Skin epidermis (tissue), 12 donors: ENCODE results near the gene TPRG1.
A peak's percentile ranks its signal among the peaks of the same experiment; 100 is the strongest.
"Not testable (repeated sequence)": the region's sequence is repeated elsewhere in the genome, so short reads cannot be mapped to it uniquely, and the experiment has no call there.

Source experiments
- H3K27ac ChIP-seq, 21 experiments: fragments of 200-600 bp; sonication (generic) in 11 of 21; one replicate each; pipeline ENCODE4 v1.5.0; 2020; ENCODE audit warnings: mild to moderate bottlenecking in 3 of 21, inconsistent platforms in 2 of 21, moderate library complexity in 2 of 21
- H3K4me3 ChIP-seq, 7 experiments: fragments of 200-600 bp; sonication (generic) in 2 of 7; one replicate each; pipeline ENCODE4 v1.5.0; 2020; ENCODE audit warnings: inconsistent platforms in 2 of 7, mild to moderate bottlenecking in 2 of 7, moderate library complexity in 1 of 7

TPRG1 gene

DNA sequence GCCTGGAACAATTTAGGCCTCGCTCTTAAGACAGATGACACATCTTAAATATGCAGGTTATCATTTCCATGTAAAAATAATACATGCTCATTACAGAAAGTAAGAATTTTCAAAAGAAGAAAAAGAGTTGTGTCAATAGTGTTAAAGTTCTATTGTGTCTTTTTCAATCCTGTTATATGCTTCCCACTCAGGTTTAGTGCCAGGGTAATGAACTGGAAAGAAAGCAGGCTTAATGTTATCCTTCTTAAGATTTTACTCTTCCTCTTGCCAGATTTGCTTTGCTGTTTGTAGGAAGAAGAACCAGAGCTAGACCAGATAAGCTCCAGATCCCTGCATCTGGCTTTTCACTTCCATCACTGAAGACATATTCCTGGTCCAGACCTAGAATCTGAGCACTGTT, 128.6 kb downstream of the TPRG1 start:
- Histone ChIP-seq H3K4me3 (no peak overlapping the region), H3K27ac (no peak overlapping the region)

DNA sequence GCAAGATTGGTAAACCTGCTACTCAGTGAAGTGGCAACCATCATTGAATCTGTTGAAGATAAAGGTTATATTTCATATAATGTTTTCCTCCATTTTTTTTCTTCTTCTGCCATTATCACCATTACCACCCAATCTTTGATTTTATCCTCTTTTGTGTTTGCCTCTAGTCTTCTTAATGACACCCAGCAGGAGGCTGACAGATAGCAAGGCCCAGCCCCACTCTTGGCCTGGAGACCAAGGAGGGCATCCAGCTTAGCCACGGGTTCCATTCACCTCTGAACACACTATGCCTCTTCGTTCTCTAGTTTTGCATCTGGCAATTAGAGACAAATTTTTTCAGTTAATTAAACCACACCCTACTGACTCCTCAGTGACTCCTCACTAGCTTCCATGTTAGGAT, 129.7 kb downstream of the TPRG1 start:
- Histone ChIP-seq H3K4me3 (no peak overlapping the region), H3K27ac (peak overlapping the region in 1 of 21 experiments; percentile 15)

DNA sequence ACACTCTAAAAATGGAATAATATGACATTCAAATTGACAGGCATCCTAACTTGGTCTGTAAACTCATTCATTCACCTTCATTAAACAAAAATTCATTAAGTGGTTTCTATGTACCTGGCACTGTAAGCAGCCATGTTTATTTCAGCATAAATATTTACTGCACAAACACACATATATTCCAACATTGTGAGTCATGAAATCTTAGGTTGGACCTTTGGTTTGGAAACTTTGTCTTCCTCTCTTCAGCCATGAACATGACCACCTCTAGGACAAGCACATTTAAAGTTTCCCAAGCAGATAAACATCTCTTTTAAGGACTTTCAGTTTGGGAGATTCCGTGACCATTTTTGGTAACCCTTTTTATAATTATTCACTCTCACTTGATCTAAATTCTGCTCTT, 131.8 kb downstream of the TPRG1 start:
- Histone ChIP-seq H3K27ac (peak overlapping the region in 5 of 21 experiments; percentile 1 to 62 (median 25)), H3K4me3 (no peak overlapping the region)

DNA sequence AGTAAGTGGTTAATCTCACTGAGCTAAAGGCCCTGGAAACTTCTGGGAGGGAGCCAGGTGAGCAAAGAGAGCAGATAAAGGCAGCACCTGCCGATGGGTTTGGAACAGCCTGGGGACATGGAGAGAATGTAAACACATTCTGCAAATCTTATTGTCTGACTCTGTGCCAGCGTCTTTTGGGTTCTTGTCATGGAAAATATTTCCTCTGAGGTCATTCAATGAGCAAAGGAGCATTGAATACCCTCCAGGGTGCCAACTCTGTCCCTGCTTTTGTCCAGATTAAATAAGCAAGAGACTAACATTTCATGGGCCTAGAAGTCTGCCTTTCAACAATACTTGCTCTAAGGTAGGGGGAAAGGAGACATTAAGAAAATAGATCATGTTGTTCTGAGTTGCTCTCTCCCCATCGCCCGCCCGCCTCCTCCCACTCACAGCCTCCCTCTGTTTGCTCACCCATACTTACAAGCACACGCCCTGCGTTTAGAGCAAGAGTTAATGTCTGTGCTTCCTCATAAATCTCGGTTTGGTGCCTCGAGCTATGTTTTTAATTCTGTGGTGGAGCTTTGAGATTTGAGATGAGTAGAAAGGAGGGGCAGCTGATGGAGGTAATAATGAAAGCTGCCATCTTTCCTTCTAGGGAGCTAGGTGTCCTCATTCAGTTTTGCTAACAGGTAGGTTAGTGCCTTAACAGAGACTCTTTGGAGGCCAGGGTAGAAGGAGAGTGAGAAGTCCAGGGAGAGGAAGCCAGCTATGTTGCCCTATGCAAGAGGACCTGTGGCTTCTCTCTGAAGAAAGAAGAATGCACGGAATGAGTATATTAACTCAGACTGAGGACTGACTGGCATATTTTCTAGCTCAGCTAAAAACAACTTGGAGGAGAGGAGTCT, 132.9 kb downstream of the TPRG1 start:
- Histone ChIP-seq H3K27ac (peak overlapping the region in 12 of 21 experiments; percentile 0 to 73 (median 36)), H3K4me3 (no peak overlapping the region)

DNA sequence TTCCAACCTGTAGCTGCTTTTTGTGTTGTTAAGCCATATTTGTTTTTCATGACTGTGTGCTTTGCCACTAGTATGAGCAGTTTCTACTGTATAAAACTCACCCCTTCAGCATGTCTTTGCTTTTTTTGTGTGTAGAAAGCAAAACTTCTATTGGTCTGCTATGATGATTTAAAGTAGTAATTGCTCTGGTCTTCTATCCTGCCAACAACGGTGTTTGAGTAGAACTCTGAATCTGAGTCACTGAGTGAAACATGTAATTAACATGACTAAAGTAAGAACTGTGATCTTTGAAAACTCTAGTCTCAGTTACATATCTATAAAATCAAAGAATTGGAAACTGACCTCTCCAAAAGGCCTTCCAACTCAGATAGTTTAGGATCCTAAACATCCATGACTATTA, 133.6 kb downstream of the TPRG1 start:
- no peak overlapping the region for H3K4me3 ChIP-seq
- H3K27ac ChIP-seq = peak overlapping the region in 11 of 21 experiments; percentile 0 to 73 (median 33)

DNA sequence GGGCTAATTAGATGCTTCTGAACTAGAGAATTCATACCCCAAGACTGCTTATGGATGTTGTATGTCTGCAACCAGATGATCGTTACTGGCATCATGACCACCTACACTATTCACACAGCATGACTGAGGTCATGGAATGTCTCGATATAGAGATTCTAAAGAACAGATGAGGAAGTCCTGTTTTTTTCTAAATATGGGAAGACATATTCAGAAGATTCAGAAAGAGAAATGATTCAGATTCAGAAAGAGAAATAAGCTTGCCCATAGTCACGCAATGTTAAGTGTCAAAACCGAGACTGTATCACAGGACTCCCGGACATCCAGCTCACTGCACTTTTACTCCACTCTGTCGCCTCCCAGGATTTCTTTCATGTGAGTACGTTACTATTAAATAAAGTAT, 136.2 kb downstream of the TPRG1 start:
- Histone ChIP-seq H3K4me3 (no peak overlapping the region), H3K27ac (peak overlapping the region in 9 of 21 experiments; percentile 5 to 66 (median 29))

DNA sequence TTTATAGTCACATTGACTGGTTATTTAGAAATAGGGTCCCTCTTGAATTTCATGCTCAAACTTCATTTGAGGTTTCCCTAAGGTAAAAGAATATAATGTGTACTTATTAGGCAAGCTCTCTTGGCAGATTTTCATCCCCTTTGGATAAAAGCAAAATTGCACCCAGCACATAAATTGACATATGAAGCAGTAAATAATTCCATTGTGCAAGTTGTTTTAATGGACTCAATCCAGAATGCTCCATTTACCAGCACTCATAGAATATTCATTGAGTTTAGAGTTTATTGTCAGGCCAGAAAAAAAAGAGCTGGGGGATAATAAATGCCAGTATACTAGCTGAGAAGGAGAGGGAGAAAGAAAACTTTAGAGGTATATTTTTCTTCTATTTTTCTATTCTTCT, 136.8 kb downstream of the TPRG1 start:
- peak overlapping the region in 7 of 21 experiments; percentile 16 to 62 (median 37) for H3K27ac ChIP-seq
- no peak overlapping the region for H3K4me3 ChIP-seq

DNA sequence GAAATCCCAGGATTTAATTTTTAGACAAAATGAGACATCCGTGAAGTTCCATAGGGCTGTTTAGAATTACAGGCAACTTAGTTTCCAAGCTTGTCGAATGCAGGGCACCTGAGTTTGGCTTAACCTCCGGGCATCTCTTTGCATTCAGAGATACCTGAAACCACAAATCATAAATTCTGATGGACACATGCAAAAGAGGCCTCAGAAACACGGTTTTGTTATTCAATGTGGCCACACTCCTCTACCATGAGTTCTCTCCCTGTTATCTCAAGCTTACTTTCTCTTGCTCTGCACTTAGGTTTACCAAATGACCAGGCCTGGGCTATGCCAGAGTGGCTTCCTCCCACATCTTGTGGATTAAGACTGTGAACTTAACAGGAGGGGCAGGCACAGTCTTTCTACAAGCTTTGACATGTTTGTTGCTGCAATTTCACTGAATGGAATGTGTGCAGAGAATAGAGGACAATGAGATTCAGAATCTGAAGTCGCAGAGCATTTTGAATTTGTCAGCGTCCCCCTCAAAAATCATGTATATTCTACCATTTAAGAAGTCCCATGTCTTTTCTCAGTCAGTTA, 137.7 kb downstream of the TPRG1 start:
- Histone ChIP-seq H3K4me3 (no peak overlapping the region), H3K27ac (peak overlapping the region in 11 of 21 experiments; percentile 18 to 71 (median 51))

DNA sequence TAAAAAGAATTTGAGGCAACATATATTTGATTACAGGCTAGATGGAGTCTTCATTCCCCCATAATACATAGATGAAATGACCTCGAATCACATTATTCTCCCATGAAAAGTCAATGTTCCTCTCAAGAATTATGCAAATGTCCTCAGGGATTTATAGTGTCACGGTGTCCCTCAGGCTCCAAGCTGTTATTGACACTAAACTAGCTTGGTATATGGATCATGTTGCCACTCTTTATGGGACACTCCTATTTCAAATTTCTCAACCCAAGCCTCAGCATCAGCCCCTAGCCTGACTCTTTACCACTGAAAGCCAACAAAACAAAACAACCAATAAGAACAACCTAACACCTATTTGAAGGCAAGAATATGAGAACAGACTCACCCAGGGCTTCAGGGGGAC, 139.8 kb downstream of the TPRG1 start:
- H3K27ac ChIP-seq = no peak overlapping the region
- no peak overlapping the region for H3K4me3 ChIP-seq

DNA sequence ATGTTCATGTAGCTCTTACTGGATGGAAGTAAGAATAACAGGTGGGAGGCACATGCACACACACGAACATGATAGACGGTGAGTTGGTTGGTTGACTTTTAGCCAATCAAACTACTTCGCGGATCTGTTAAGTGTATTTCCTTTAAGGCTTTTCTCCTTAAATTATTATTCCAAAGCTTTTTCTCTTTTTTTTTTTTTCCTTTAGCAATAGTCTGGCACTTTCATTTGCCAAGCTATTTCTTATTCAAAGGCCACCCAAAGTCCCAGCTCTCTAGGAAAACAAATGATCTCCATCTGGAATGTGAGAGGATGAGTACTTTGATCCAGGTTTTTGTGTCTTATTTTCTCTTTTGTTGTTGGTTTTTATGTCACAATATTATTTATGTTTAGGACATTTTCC, 141.1 kb downstream of the TPRG1 start:
- no peak overlapping the region for H3K4me3 ChIP-seq
- H3K27ac ChIP-seq = no peak overlapping the region

DNA sequence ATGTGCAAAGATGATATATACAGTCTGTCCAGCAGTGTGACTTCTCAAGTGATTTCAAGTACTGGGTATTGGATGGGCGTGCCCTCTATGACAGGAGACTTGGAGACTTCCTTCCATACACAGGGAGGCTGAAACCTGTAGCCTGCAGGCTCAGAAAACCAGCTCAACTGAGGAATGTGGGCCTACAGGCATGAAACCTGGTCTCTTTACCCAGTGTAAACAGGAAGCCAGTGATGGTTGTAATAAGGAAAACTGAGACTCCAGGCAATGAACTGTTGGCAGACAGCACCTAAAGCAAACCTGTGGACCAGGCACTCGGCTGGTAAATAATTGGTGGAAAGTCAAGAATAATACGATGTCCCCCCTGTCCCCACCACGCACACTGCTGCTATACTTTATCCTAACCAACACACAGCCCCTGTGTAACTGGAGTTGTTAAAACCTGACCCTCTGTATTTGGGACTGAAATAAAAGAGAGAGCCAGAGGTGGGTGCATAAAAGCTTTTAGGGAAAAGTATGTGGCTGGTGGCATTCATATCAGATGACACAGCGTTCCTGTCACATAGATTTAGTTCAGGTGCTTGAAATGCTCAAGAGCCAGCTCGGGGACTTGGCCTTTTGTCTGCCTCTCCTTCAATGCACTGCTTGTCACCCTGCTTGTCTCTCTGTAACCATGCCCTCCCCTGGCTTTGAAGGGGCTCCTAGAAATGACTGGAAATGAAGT, 144.7 kb downstream of the TPRG1 start:
- peak overlapping the region in 2 of 21 experiments; percentile 21 to 42 for H3K27ac ChIP-seq
- H3K4me3 ChIP-seq = no peak overlapping the region

DNA sequence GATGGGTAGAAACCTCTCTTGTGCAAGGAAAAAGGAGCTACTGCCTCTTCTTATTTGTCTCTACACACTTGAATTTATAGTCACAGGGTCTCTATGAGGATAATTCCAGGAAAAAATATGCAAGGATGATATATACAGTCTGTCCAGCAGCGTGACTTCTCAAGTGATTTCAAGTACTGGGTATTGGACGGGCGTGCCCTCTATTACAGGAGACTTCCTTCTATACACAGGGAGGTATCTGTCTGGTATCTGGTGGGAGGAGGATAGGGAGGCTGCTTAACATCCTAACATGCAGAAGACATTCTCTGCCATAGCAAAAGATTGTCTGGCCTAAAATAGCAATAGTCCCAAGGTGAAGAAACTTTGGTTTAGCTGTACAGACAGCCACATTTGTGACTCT, 146.1 kb downstream of the TPRG1 start:
- Histone ChIP-seq H3K4me3 (no peak overlapping the region), H3K27ac (no peak overlapping the region)

DNA sequence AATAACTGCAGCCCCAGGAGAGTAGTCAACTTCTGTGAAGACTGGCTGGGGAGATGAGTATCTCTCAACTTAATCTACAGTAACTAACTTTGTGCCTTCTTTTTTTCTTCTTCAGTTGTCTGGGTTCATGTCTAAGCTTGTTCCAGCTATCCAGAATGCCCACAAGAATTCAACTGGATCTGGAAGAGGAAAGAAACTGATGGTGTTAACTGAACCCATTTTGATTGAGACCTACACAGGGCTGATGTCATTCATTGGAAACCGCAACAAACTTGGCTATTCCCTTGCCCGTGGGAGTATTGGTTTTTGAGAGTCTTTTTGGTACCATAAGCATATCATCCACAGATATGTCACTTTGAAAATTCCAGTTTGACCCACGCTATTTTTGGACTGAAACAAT, 148.7 kb downstream of the TPRG1 start:
- no peak overlapping the region for H3K4me3 ChIP-seq

DNA sequence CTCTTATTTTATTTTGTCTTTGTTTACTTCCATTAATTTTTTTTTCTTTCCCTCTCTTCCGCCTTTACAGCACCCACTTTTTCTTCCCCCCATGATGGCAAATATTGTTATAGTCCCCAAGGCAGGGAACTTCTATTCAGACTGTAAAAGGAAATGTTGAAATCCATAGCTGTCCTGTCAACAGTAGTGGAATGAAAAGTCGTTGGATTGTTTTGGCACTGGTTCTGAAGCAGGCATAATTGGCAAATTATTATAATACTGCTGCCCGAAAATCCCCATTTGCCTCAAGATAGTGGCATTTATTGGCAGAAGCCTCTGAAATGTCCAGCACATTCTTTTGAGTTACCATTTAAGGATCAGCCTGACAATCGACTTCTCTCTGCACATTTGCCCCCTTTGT, 150.6 kb downstream of the TPRG1 start:
- Histone ChIP-seq H3K4me3 (no peak overlapping the region), H3K27ac (no peak overlapping the region)

More for the DNA sequence above, 148.7 kb downstream of the TPRG1 start:
- H3K27ac ChIP-seq = no peak overlapping the region

DNA sequence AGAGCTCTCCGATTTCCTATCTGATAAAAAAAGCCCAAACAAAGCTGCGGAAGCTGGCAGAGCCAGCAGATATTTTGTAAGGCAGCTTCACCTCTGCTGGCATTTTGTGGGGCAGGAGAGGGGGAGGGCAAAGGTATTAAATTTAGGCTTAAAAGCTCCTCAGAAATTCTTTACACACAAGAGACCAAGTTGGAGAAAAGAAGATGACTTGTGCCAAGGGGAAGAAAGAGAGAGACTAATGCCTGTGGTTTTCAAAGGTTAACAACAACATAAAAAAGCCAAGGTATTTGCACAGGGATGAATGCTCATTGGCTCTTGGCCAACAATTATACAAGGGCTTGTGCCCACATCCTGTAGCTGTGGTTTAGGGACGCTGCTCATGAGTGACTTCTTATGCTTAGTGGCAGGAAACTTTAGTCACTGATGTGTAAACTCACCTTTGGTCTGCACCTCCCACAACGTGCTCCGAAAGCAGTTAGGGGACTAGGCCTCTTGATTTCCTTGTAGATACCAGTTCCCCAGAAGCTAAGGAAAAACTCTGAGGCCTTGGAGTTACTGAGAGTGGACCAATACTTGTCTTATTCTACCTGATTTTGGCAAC, 152.9 kb downstream of the TPRG1 start:
- Histone ChIP-seq H3K4me3 (no peak overlapping the region), H3K27ac (peak overlapping the region in 8 of 21 experiments; percentile 7 to 84 (median 40))

DNA sequence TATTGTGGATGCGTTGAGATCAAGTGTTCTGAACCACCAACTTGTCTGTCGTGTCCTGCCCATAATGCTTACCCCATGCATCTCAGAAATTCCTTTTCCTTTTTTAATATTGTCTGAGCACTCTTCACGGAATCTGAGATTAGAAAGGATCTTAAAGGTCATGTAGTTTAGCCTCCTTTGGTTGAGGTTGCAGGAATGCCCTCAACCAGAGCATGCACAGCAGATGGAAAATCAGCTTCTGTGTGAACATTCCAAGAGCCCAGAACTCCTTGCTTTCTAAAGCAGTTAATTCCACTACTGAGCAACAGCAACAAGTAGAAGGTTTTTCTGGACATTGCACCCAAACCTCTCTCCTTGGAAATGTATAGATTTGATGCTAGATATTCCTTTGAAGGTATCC, 153.7 kb downstream of the TPRG1 start:
- H3K27ac ChIP-seq = peak overlapping the region in 5 of 21 experiments; percentile 5 to 84 (median 43)

DNA sequence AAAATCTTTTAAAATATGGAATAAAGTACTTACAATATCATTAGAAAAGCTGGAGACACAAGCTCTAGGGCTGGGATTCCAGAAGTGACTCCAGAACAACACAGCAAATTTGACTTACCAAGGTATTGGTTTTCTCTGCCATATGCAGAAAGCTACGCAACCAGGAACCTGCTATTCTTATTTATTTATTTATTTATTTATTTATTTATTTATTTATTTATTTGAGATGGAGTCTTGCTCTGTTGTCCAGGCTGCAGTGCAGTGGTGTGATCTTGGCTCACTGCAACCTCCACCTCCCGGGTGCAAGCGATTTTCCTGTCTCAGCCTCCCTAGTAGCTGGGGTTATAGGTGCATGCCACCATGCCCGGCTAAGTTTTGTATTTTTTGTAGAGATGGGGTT, 157.9 kb downstream of the TPRG1 start:
- not testable (repeated sequence) for H3K27ac ChIP-seq, H3K4me3 ChIP-seq

More for the DNA sequence above, 153.7 kb downstream of the TPRG1 start:
- H3K4me3 ChIP-seq = no peak overlapping the region

DNA sequence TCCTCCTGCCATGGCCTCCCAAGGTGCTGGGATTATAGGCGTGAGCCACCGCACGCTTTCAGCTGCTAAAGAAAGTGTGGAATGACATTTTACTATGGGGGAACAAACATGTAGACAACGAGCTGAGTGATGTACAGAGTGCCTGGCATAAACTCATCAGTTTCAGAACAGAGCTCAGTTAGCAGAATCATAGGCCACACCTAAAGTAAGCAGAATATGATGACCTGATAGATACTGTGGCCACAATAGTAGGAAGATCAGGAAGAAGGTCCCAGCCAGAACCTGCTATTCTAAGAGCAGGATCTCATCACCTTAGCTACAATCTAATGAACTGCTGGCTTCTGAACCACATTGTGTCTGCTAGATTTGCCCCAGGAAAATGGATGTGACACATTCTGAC, 158.3 kb downstream of the TPRG1 start:
- no peak overlapping the region for H3K4me3 ChIP-seq
- peak overlapping the region in 1 of 21 experiments; percentile 40 for H3K27ac ChIP-seq

DNA sequence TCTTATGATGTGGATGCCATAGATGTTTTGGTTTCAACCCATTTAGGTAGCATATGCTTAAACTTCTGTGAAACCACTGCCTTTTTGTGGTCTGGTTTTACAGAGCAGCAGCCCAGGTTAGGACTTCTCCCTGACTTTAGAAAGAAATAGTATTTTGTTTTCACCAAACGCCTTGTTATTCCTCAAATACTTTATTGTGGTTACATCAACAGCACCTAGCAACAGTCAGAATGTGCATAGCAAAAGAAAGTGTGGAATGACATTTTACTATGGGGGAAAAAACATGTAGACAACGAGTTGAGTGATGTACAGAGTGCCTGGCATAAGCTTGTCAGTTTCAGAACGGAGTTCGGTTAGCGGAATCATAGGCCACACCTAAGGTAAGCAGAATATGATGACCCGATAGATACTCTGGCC, 159.2 kb downstream of the TPRG1 start:
- Histone ChIP-seq H3K27ac (peak overlapping the region in 5 of 21 experiments; percentile 5 to 46 (median 15)), H3K4me3 (no peak overlapping the region)
